ENCODE results near the gene HMGXB4.

DNA sequence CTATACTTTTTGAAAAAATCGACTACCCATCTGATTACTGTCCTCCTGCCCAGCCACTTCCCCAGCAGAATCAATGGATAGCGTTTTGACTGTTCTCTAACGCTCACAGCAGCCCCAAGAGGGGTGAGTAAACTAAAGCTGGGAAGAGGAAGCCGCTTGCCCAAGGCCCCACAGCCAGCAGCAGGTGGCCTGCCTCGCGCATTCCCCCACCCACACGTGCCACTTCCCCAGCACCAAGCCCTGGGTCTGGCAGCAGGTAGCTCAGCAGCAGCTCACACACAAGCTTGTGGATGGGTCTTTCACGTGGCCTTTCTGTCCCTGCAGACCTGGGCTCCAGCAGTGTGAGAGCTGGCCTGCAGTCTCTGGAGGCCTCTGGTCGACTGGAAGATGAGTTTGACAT, 76.7 kb downstream of the HMGXB4 start:
- TF ChIP-seq, protein P1, sequence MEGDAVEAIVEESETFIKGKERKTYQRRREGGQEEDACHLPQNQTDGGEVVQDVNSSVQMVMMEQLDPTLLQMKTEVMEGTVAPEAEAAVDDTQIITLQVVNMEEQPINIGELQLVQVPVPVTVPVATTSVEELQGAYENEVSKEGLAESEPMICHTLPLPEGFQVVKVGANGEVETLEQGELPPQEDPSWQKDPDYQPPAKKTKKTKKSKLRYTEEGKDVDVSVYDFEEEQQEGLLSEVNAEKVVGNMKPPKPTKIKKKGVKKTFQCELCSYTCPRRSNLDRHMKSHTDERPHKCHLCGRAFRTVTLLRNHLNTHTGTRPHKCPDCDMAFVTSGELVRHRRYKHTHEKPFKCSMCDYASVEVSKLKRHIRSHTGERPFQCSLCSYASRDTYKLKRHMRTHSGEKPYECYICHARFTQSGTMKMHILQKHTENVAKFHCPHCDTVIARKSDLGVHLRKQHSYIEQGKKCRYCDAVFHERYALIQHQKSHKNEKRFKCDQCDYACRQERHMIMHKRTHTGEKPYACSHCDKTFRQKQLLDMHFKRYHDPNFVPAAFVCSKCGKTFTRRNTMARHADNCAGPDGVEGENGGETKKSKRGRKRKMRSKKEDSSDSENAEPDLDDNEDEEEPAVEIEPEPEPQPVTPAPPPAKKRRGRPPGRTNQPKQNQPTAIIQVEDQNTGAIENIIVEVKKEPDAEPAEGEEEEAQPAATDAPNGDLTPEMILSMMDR (conservative IDR thresholded peaks at IDR 0.05; ENCODE audit: low read depth in 2 of 2): no peak
- no peak for TF ChIP-seq EZH2phosphoT487 (IDR thresholded peaks at IDR 0.05; ENCODE audit: unreplicated experiment)
- TF ChIP-seq, protein P2, sequence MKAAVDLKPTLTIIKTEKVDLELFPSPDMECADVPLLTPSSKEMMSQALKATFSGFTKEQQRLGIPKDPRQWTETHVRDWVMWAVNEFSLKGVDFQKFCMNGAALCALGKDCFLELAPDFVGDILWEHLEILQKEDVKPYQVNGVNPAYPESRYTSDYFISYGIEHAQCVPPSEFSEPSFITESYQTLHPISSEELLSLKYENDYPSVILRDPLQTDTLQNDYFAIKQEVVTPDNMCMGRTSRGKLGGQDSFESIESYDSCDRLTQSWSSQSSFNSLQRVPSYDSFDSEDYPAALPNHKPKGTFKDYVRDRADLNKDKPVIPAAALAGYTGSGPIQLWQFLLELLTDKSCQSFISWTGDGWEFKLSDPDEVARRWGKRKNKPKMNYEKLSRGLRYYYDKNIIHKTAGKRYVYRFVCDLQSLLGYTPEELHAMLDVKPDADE (IDR thresholded peaks at IDR 0.05): no peak
